GM19452 (cell line): Measurements from ENCODE around the gene KIAA0930.
A peak's percentile ranks its signal among the peaks of the same experiment; 100 is the strongest.
"Not testable (repeated sequence)": the region's sequence is repeated elsewhere in the genome, so short reads cannot be mapped to it uniquely, and the experiment has no call there.

Experiments used
- ATAC-seq: cut with Tn5 transposase; IDR thresholded peaks from one replicate; pipeline ENCODE4 v1.9.1; 2021; ENCODE audit not compliant: unreplicated experiment

KIAA0930 gene

DNA sequence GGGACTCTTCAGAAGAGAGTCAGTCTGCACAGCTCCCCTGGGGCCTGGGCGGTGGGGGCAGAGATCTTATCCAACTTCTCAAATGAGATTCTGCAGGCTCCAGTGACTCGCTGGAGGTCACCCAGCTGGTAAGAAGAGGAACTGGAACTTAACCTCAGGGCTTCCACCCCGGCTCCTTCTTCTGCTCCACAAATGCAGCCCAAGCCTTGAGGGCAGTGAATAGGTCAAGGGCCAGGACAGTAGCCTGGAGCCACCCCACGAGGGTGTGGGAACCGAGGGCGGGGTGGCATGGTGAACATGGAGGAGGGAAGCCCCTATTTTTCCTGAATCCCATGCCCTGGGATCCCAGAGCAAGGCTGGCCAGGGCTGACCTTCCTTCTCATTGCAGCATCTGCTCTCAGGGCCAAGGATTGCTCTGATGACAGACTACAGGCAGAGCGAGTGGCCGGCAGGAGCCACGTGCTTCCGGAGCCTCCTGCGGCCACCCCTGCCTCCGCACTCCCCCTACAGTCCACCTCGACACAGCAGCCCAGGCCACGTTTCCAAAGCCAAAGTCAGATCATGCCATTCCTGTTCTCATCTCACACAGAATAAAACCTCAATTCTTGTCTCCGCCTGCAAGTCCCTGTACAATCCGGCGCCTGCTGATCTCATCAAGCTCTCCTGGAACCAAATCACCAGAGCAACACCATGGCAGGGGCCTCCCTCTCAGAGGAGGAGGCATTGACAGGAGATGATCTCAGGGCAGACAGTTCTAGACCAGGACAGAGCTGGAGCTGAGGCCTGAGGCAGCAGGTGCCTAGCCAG is 23.0 kb upstream of the KIAA0930 start:
- ATAC-seq, result peak; percentile 79

DNA sequence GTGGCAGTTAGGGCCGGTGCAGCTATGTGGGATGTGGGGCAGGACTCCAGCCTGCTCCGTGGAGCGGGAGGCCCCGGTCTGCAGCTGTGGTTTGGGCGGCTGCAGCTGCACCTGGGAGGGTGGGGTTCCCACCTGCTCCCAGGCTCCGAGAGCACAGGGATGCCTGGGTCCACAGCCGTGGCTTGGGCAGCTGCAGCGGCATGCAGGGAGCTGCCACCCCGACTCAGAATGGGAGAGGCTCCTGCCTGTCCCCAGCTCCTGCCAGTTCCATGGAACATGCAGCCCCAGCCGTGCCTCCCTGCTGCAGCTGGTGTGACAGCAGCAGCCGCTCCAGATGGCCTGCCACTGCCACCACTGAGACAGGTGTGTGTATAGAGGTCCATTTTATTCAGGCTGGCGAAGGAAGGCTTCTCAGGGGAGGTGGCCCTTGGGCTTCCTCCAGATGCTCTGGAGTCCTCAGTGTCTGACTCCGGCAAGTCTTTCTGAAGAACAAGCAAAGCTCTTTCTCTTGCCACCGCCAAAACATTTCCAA is 22.3 kb upstream of the KIAA0930 start:
- ATAC-seq, result peak; percentile 40

DNA sequence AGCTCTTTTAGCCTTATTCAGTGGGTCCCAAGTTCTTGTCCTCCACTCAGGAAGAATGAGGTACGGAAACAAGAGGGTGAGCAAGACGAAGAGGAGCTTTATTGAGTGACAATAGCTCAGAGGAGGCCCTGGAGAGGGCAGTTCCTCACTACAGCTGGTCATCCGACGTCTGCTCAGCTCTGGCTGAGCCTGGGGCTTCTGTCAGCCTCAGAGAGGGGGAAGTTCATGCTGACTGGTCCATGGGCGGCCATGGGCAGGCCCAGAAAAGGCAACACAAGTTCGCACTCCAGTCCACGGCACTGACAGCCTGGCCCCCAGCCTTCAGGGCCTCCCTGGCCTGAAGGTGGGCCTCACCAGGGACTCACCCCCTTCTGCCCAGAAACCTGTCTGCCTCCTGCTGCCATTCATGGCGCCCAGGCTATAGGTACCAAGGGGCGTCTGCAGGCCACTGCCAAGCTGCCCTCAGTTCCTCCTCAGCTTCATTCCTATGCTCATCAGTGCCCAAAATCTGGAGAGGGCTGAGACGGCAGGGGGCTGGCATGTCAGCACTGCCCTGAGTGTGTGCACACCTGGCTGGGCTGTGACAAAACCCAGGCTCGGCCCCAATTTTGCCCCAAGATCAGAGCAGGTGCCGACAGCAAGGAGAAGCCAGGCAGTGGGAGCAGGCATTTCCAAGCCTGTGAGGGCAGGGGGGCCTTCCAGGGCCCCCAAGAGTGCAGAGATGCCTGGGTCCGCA is 21.7 kb upstream of the KIAA0930 start:
- ATAC-seq, result no peak

DNA sequence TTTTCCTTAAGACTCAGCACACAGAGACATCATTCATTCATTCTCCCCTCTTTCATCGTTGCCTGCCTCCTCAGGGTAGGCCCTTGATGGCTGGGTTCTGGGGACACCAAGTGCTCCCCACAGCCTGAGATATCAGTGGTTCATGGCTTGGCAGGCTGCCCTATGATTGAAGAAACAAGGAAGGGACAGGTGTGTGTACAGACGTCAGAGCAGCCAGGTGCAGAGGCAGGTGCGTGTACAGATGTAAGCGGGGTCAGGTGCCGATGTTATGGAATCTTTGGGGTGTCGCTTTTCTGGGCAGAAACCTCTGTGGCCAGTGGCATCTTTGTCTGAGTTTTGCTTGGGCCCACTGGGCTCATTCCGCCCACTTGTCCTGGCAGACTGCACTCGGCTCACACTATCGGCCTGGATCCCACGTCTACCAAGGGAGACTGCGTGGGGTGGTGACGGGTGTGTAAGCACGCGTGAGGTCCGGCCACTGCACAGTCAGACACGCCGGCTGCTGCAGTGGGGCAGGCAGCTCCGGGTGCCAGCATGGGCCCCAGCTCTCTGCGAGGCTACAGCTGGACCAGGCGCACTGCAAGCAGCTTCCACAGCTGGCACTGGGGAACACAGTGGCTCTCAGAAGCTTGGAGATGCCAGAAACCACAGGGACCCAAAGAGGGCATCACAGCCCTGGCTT is 20.9 kb upstream of the KIAA0930 start:
- ATAC-seq, result no peak

DNA sequence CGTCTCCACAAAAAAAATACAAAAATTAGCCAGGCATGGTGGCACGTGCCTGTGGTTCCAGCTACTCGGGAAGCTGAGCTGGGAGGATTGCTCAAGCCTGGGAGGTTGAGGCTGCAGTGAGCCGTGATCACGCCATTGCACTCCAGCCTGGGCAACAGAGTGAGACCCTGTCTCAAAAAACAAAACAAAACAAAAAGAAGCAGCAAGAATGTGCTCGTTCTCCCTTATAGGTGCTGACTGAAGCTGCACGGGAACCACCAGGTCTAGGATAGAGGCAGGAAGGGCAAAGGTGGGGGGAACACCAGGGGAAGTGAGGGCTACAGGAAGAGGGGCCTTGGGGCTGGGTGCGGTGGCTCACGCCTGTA is 19.7 kb upstream of the KIAA0930 start:
- not testable (repeated sequence) for ATAC-seq

DNA sequence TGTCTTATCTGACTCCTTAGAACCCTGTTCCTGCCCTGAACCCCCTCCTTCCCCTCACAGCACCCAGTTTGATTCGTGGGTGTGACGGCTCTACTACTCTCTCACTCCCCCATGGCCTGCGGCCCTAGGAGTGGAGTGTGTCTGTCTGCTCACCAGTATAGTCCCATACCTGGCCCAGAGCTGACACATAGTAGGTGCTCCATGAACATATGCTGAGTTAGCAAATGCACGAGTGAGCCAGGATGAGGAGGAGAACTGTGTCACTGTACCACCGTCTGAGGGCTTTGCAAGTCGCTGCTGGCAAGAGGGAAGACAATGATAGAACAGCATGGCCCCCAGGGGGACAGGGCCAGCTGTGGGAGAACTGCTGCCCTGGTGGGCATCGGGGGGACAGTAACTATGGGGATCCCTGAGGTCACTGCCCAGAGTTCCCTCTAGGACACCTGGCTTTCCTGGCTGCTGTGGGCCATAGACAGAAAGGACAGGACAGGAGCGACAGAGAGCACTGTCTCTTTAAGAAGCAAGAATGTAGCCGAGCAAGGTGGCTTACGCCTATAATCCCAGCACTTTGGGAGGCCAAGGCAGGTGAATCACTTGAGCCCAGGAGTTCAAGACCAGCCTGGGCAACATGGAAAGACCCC is 19.2 kb upstream of the KIAA0930 start:
- ATAC-seq, result no peak

DNA sequence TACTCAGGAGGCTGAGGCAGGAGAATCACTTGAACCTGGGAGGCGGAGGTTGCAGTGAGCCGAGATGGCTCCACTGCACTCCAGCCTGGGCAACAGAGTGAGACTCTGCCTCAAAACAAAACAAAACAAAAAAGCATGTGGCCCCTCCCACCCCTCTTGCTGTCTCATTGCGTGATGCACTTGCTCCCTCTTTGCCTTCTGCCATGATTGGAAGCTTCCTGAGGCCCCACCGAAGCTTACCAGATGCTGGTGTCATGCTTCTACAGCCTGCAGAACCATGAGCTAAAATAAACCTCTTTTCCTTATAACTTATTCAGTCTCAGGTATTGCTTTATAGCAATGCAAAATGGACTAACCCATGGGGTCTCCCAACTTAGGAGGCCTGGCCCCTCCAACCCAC is 17.2 kb upstream of the KIAA0930 start:
- ATAC-seq, result not testable (repeated sequence)

DNA sequence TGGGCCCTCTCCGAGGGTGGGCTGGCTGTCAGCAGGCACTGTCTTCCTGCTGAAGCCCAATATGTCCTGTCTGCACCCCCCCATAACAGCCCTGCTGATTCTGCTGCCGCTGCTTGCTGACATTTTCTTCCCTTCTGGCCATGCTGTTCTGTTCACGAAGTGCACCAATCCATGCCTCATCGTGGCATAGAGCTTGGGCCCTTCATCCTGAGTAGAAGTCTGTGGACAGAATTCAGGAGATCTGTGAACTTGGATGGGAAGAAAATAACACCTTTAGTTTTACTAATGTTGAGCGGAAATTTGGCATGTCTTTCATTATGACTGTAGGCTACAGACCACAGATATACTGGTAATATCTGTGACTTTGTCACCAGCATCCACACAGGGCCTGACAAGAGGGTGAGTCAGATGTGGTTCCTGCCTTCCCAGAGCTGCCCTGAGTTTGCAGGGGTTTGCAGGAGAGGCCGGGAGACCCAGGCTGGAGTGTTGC is 14.1 kb upstream of the KIAA0930 start:
- ATAC-seq, result peak; percentile 74

DNA sequence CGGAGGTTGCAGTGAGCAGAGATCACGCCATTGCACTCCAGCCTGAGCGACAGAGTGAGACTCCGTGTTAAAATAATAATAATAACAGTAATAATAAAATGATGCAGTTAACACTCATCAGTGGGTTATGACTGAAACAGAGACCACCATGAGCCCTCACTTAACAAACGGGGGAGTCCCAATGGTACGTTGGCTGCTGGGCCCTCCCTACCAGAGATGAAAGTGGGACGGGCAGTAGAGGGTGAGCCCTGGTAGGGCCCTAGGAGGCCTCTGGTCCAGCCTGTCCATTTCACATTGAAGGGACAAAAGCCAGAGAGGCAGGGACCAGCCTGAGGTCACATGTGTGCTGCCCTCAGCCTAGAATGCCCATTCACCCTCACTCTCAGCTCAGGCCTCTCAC is 13.7 kb upstream of the KIAA0930 start:
- no peak for ATAC-seq

DNA sequence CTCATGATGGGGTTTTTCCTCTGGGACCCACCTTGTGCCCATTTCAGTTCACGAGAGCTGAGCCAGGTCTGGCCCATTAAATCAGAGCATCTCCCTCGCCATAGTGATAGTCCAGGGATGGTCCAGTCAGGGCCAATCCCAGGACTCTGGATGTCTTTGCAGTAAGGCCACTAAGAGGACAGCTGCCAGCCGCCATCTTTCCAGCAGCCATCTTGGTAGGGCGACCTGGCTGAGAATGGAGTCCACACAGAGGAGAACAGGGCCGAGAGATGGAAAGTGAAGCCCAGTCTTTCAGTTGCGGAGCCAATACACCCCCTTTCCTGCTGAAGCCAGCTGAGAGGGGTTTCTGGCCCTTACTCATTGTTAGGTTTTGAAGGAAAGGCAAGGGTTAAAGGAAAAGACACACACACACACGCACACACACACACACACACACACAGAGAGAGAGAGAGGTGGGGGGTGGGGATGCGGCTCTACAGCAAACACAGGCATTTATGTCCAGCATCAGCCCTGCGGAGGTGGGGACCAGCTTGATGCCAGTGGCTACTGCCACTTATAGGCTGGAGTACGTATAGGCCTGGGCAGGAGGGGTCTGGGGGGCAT is 12.4 kb upstream of the KIAA0930 start:
- no peak for ATAC-seq

DNA sequence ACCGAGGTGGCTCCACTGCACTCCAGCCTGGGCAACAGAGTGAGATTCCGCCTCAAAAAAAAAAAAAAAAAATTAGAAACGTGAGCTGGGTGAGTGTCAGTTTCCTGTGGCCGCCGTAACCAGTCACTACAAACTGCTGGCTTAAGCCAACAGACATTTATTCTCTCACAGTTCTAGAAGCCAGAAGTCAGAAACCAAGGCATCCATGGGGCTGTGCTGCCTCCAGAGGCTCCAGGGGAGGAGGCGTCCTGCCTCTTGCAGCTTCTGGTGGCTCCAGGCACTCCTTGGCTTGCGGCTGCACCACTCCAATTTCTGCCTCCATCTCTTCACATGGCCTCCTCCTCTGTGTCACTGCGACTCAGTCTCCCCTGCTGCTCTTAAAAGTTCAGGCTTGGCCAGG is 11.1 kb upstream of the KIAA0930 start:
- ATAC-seq, result no peak

DNA sequence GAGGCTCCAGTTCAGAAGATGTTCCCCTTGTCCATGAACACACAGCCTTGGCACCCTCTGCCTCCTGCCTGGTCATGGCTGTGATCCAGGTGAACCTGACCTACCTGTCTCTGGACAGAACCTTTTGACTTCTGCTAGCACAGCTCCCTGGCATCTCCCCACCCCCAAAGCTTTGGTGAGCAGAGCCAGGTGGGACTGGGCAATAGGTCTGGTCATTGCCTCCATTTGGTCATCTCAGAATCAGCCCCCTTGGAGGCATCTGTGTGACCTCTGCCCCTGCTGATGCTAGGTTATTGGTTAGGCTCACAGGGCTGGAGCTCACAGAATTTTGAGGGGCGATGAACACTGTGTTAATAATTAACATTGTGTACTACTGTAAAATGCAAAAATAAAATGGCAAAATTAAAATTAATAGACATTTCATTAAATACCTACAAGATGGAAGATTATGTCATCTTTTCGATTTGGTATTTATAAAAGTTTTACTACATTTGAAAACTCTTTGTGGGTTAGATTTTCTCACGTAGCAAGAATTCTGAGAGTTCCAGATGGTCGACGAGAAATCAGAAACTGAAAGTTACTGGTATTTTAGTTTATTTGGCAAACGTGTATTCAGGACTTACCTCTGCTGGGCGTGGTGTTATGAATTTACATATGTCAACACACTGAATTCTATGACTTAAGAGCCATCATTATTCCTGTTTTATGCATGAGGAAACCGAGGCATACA is 8.3 kb upstream of the KIAA0930 start:
- ATAC-seq, result no peak

DNA sequence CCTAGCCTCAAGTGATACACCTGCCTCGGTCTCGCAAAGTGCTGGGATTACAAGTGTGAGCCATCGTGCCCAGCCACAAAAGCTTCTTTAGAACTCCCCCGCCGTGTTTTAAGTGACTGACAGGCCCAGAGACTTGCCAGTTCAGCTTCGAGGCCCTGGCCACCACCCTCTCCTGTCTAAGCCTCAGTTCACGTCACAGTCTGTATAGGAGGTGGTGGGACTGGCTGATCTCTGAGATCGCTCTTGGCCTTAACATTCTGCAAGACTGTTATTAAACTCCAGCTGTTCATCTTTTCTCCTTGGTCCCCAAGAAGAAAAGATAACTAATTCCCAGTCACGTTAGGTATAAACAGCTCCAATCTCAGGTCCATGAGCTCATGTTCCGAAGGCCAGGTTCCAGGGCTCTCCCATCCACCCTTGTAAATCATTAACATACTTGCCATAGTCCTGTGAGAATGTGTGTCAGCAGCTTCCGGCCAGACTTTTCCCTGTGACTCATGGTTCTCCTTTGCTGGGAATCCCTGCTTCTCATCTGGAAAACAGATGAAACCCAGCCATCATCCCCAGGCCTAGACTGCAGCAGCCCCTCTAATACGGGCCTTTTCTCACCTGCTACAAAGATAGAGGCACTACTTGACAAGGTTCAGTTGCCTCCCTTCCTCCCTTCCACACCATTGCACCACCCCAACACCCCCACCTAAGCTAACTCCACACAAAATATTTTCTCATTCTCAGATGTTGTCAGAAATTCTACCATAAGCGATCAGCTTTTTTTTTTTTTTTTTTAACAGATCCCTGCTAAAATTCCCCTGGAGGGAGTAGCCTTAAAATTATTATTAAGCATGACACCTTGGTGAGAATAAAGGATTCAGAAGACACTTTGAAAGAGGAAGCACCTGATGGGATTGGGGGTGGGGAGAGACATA is 5.6 kb upstream of the KIAA0930 start:
- no peak for ATAC-seq

DNA sequence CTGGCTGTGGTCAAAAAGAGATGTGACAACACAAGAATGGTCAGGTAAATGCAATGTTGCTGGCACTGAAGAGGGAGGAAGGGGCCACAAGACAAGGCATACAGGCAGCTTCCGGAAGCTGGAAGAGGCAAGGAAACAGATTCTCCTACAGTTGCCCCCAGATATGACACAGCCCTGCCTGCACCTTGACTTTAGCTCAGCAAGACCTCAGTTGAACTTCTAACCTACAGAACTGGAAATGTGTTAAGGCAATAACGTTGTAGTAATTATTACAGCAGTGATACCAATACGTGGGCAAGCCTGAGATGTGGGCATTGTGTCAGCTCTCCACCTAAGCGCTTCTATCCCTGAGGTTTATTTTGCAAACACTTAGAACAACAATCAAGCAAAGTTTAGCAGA is 4.2 kb upstream of the KIAA0930 start:
- ATAC-seq, result no peak

DNA sequence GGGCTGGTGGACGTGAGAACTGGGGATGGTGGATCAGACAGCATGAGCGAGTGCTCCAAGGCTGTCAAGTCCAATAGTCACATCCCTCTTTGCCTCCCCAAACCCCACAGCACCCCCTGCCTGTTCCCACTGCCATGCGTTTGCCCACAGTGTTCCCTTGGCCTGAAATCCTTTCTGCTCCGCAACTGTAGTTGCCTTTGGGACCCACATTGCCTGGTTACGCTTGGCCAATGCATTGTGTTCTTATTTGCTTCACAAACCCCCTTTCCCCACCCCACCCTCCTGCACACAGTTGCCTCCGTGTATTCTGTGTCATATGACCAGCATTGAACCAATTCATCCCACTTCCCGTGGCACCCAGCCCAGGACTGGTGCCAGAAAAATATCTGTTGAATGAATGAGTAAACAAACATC is 2.1 kb upstream of the KIAA0930 start:
- ATAC-seq, result no peak

DNA sequence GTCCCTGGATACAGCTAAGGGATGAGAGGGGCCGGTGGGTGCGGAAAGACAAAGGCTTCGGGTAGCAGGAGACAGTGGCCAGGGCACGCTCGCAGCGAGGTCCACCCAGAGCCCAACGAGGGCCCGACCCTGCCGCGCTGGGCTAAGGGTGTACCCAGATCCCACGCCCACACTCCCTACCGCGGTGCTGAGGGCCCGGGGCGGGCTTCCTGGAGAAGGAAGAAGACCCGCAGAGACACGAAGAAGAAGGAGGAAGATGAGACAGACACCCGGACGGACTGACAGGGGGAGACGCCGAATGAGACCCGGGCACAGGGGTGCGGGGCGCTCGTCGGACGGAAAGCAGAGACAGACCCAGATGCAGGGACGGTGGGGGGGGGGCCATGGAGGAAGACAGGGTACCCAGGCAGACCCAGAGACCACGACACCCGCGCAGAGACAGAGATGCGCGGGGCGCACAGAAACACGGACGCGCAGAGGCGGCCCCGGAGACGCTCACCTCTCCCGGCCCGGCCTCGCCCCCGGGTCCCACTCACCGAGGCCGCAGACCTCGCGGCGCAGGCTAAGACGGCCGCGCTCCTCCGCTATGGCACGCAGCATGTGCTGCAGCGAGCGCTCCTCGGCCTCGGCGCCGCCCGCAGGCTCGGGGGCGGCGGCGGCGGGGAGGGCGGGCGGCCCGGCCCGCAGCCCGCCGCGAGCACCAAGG is 437 bp downstream of the KIAA0930 start:
- no peak for ATAC-seq

DNA sequence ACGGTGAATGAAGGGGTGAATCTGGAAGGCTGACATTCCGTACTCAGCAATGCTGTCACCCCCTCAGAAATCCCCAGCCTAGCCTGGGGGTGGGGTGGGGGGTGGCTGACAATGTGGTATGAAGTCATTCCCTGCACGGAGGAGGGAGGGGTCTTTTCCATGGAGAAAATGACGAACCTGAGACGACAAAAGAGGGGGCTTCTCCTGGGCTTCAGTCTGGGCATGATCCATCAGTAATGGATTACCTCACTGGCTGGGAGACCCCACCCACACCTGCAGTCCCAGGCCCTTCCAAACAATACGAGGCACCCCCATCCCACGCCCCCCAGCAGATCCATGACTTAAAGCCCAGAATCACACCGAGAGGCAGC is 1.0 kb downstream of the KIAA0930 start:
- ATAC-seq, result no peak

DNA sequence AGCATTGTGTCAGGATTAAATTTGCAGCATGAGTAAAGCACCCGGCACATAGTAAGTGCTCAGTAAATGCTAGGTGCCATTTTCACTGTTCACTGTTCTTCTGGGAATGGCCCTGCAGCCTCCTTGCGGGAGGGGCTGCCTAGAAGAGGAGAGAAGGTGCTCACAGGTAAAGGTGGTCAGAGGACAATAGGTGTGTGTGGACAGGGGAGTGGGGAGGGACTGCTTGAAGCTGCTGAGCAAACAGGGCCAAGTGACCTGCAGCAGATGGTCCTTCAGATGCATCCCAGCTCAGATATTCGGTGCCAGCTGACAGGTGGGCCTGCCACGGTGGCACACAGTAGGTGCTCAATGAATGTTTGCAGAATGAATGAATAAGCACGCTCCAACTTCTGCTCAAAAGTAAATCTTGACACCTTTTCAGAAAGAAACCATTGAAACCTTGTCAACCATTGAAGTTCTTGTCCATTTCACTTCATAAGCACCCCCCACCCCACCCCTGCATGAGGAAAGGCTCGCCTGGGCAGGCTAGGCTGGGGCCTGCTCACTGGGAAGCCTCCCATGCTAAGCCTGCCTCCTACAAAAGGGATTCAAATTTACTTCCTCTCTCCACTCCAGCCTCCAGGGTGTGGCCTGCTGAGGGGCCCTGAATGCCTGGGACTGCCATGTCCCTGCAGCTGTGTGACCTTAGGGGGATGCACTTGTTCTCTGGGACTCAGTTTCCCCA is 1.6 kb downstream of the KIAA0930 start:
- ATAC-seq, result no peak
